GM20000 (cell line): Measurements from ENCODE around the gene ZNF329.
A peak's percentile ranks its signal among the peaks of the same experiment; 100 is the strongest.

Source experiments
- DNase-seq: peaks from one replicate; pipeline ENCODE4 v3.0.0; 2012; ENCODE audit warnings: low spot score
- CTCF ChIP-seq: IDR thresholded peaks from 2 replicates; pipeline ENCODE4 v1.5.1; 2012; ENCODE audit warnings: mild to moderate bottlenecking, control low read depth; ENCODE audit errors: extremely low read depth, missing control alignments

Gene ZNF329

GRCh38 chr19:58108546-58108817 is 42.1 kb downstream of the ZNF329 start:
- DNase-seq: no peak
- no peak for TF ChIP-seq CTCF

GRCh38 chr19:58107778-58108545 is 42.6 kb downstream of the ZNF329 start:
- no peak for TF ChIP-seq CTCF
- no peak for DNase-seq

GRCh38 chr19:58098682-58098998 is 51.9 kb downstream of the ZNF329 start:
- no peak for TF ChIP-seq CTCF
- DNase-seq: no peak

- TF ChIP-seq CTCF: no peak
- DNase-seq: peak; percentile 94
These were observed 52.6 kb downstream of the ZNF329 start, which contains the start of gene ZSCAN18 for GRCh38 chr19:58097781-58098681. Gene ZSCAN18 (minus strand): TSS chr19:58098231. CDS start chr19:58090267, 7,964 bp downstream.

GRCh38 chr19:58097349-58097748 is 53.2 kb downstream of the ZNF329 start:
- no peak for TF ChIP-seq CTCF
- DNase-seq: no peak

GRCh38 chr19:58096884-58097283 is 53.7 kb downstream of the ZNF329 start:
- no peak for DNase-seq
- TF ChIP-seq CTCF: no peak

- no peak for DNase-seq
- no peak for TF ChIP-seq CTCF
These were observed 55.3 kb downstream of the ZNF329 start for GRCh38 chr19:58095328-58095727.
